GM19351 (cell line): ENCODE results near the gene ESRP2.

Source experiments
- ATAC-seq: cut with Tn5 transposase; IDR thresholded peaks from one replicate; pipeline ENCODE4 v1.9.1; 2021; ENCODE audit warnings: mild to moderate bottlenecking, moderate library complexity; ENCODE audit not compliant: unreplicated experiment

ESRP2 gene

DNA sequence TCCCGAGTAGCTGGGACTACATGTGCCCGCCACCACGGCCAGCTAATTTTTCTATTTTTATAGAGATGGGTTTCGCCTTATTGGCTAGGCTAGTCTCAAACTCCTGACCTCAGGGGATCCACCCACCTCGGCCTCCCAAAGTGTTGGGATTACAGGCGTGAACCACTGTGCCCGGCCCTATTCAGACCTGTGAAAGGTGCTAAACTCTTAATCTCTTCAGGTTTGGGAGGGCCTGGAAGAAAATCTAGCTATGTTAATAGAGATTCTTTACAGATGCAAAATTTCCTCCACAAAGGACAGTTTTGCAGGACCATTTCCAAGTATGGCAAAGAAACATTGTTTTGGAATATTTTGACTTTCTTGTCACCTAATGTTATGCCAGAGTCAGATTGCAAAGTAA, 6.2 kb upstream of the ESRP2 start:
- ATAC-seq = no peak

DNA sequence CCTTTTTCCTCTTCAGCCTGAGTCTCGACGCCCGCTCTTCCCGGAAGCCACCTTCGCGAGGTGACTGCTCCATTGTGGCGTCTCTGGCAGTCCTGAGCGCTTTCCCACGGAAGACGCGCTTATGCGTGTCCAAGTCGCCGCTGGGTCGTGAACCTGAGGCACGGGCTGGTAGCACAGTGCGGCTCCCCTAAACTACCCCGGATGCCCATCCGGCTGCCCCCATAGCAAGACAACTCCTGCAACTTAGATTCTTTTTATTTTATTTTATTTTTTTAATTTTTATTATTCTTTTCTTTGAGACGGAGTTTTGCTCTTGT, 2.1 kb upstream of the ESRP2 start:
- no peak for ATAC-seq

DNA sequence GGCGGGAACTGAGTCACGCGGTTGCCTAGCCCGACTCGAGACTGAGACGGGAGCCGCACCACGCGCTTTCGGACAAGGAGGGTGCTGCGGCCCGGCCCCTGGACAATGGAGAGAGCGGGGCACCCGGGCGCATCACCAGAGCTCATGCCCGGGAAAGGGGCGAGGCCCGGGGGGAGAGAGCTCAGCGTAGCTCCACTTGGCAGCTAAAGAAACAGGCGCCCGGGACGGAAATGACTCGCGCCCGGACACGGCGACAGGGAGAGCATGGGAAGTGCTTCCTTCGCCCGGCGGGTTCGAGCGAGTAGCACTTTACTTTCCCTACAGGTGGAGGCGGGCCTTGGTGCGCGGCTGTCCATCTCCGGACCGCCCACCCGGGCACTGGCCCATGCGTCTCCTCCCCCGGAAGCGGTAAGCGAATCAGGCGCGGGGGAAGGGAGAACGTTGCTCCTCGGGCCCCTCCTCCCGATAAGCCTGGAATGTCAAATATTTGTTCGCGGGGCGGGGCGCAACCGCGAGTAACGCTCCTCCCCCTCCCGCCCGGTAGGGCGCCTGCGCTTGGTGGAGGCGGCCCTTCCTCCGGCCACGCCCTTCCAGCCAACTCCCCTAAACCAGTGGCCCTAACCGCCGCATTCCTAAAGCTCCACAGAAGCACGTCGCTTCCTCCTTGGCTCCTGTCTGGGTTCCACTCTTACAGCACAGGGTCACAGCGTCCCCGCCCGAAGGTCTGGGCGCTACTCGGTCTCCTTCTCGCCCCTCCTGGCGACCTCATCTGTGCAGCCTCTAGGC, 1.5 kb upstream of the ESRP2 start:
- ATAC-seq = peak; percentile 79

DNA sequence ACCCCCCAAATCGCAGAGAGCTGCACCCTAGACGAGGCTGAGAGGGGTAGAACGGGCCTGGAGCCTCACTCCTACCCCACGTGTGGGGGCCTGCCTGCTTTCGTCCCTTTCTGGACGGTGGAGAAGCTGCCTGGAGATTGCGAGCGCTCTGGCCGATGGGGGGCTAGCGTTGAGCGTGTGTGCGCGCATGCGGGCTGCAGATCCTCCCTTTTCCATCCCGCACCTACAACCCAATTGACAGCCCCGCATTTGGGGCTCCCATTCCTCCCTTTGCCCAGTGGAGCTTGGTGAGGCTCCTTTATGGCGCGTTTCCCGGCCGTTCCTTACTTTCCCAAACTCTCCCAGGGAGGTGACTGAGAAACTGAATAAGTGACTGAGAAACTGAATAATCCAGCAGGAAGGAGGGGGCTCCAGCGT, 907 bp upstream of the ESRP2 start:
- no peak for ATAC-seq

- ATAC-seq = no peak
Observed at GRCh38 chr16:68236137-68236825, 354 bp upstream of the ESRP2 start.

GRCh38 chr16:68235108-68235886, 630 bp downstream of the ESRP2 start:
- no peak for ATAC-seq

GRCh38 chr16:68234188-68235107, 1.5 kb downstream of the ESRP2 start:
- no peak for ATAC-seq

GRCh38 chr16:68233835-68234187, 2.1 kb downstream of the ESRP2 start:
- ATAC-seq = no peak

DNA sequence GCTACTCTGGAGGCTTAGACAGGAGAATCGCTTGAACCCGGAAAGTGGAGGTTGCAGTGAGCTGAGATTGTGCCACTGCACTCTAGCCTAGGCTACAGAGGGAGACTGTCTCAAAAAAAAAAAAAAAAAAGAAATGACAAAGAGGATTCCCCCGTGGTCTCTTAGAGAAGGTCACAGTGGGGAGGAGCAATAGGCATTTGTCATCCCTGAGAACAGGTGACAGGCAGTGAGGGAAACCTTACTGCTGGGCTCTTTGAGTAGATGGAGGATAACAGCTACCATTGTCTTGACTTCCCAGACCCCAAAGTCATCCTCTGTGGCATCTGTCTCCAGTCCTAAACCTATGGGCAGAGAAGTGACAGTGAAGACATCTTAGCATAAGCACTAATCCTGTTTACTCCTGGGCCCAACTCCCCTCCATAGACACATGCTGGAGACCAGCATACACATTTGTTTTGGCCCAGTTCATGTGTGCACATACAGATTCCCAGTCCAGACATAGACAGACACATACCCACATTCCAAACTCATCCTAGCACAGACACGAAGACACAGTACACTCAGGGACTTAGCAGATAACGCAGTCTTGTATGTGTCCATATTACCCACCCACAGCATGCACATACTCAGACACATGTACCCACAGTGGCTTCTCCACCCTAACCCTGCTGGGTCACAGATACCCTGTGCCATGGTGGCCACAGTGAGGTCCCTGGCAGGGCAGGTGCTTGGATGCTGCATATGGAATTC, 2.7 kb downstream of the ESRP2 start:
- no peak for ATAC-seq

GRCh38 chr16:68232335-68232734, 3.6 kb downstream of the ESRP2 start:
- ATAC-seq = no peak

GRCh38 chr16:68231384-68232136, 4.4 kb downstream of the ESRP2 start:
- no peak for ATAC-seq

DNA sequence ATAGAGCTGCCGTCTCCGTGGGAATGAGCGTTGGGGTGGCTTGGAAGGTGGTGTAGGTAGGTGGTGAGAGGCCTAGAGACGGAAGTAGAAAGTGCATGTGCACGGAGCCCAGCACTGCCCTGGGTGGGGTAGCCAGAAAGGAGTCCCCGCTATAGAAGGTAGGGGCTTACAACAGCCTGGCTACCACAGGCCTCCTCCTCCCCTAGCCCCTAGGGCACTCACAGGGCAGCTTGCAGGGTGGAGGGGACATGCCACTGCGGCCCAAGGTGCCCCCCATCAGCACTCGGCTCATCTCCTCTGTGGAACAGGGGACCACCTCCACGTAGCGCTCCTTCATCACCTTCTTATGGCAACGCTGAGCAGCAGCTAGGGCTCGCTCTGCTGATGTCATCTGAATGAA, 5.0 kb downstream of the ESRP2 start:
- no peak for ATAC-seq

DNA sequence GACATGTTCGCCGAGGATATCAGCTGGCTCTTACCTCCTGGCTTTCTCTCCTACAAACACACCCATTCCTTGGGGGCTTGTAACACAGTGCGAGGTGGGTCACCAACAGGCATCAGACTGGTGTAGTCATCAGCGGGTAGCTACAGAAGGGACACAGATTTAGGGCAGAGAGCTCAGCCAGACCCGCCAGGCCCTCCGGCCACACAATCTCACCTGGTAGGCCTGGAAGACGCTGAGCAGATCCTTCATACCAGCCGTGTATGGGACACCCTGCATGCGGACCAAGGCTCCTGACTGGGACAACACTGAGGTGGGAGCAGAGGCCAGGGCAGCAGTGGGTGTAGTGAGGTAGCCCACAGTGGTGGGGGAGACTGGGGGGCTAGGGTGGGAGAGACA, 5.8 kb downstream of the ESRP2 start:
- ATAC-seq = no peak

DNA sequence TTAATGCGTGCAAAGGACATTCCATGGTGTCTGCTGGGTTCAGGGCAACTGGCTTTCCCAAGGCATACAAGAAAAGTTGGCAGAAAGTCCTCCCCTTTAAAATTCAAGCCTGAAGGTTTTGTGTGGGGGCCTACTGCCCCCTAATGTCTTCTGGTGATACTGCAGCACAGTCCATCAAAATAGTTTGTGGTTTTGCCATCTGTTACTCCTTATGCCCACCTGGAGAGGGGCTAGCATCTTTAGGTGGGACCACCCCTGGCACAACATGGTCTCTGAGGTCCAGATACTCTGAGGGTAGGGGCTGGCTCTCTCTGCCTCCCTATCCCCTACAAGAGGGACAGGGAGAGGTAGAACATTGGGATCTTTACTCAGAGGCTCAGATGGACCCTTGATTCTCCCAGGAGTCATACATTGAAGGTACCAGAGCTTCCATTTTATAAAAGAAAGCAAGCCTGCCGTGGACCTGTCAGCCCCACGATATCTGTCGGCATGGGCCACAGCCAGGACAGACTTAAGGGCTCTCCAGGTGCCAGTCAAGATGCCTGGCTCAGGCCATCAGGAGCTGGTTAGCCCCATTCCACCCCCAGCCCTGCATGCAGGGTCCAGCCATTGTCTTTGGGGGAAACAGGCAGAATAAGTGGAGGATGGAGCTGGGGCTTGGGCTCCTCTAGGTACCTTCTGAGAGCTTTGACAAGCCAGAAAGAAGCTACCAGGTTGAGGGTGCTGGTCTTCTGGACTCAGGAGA, 6.3 kb downstream of the ESRP2 start:
- ATAC-seq = no peak

GRCh38 chr16:68228652-68229051, 7.3 kb downstream of the ESRP2 start:
- no peak for ATAC-seq

GRCh38 chr16:68227850-68228553, 7.9 kb downstream of the ESRP2 start:
- ATAC-seq = no peak

GRCh38 chr16:68227183-68227793, 8.6 kb downstream of the ESRP2 start:
- ATAC-seq = no peak

DNA sequence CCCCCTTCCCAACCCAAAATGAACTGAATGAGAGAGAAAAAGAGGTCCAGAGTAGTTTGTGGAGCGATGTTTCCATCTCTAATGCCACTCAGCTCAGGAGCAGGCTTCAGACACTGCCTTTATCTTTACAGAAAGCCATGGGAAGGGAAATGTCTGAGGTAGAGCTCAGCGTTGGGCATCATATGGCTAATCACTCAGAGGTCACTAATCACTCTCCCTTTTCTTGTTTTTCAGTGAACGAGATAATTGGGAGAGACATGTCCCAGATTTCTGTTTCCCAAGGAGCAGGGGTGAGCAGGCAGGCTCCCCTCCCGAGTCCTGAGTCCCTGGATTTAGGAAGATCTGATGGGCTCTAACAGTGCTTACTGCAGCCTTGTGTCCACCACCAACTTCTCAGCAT, 9.8 kb downstream of the ESRP2 start:
- ATAC-seq = no peak
